22Rv1 (cell line): Measurements from ENCODE around the gene CEP78.

ENCODE experiments used
- H3K27ac ChIP-seq: fragments of 450-650 bp; 2 replicates; pipeline ENCODE4 v1.5.1; 2017
- ZFX ChIP-seq: fragments of 450-650 bp; IDR thresholded peaks from 2 replicates; pipeline ENCODE4 v1.6.1; 2017; ENCODE audit warnings: antibody characterized with exemption, borderline replicate concordance
- TF ChIP-seq, protein P1 (sequence below): fragments of 450-650 bp; IDR thresholded peaks from 2 replicates; pipeline ENCODE4 v1.5.1; 2017; ENCODE audit warnings: mild to moderate bottlenecking

The CEP78 gene

DNA sequence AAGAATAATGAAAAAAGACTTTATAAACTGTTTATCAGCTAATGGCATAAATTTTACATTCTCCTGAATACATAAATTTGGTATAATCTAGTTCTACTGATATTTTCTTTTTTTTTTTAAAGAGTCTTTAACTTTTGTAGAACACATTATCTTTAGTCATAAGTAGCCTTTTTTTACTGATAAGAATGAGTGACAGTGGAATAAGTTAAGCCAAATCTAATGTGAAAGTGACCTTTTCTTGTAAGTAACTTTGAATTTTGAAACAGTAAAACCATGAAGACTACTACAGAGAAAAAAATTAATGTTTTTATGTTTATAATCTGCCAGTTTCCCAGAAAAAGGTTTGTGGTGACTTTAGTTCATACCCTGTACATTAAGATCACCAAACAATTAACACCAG is 13.7 kb downstream of the CEP78 start:
- no peak for TF ChIP-seq ZFX
- TF ChIP-seq, protein P1, sequence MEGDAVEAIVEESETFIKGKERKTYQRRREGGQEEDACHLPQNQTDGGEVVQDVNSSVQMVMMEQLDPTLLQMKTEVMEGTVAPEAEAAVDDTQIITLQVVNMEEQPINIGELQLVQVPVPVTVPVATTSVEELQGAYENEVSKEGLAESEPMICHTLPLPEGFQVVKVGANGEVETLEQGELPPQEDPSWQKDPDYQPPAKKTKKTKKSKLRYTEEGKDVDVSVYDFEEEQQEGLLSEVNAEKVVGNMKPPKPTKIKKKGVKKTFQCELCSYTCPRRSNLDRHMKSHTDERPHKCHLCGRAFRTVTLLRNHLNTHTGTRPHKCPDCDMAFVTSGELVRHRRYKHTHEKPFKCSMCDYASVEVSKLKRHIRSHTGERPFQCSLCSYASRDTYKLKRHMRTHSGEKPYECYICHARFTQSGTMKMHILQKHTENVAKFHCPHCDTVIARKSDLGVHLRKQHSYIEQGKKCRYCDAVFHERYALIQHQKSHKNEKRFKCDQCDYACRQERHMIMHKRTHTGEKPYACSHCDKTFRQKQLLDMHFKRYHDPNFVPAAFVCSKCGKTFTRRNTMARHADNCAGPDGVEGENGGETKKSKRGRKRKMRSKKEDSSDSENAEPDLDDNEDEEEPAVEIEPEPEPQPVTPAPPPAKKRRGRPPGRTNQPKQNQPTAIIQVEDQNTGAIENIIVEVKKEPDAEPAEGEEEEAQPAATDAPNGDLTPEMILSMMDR = no peak
- H3K27ac ChIP-seq = no peak overlapping the region

DNA sequence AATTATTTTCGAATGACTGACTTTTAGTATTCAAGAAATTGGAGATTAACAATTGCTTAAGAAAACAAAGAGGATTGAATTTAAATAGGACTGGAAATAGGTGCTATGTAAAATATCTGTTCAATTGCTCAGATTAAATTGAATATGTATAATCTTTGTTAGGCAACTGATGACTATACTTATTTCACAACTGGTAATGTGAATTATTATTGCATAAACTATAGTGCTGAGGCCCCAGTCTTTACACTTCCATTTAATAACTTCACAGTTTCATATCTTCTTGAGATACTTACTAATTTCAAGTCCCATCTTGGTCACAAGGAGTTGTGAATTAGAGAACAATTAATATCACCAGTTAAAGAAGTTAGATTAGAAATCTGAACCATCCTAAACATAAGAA is 16.7 kb downstream of the CEP78 start:
- TF ChIP-seq, protein P1 = no peak
- TF ChIP-seq ZFX = no peak
- H3K27ac ChIP-seq = no peak overlapping the region

DNA sequence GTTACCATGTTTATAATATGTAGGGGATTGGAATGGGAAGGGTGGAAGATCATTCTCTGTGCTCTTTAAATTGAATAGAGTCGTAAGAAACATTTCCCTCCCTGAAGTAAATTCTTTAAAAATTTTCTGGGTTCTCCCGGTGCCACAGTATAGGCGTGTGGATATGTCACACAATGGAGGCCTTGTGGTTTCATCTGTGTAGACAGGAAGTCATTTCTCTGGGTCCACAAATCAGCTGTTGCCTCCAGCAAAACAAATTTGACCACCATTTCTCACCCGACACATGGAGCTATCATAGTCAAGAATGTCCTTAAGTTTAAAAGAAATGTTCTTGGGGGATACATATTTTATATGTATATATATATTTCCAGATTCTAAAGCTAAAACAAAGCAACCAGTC is 17.4 kb downstream of the CEP78 start:
- TF ChIP-seq ZFX = no peak
- TF ChIP-seq, protein P1 = no peak
- H3K27ac ChIP-seq = no peak overlapping the region

DNA sequence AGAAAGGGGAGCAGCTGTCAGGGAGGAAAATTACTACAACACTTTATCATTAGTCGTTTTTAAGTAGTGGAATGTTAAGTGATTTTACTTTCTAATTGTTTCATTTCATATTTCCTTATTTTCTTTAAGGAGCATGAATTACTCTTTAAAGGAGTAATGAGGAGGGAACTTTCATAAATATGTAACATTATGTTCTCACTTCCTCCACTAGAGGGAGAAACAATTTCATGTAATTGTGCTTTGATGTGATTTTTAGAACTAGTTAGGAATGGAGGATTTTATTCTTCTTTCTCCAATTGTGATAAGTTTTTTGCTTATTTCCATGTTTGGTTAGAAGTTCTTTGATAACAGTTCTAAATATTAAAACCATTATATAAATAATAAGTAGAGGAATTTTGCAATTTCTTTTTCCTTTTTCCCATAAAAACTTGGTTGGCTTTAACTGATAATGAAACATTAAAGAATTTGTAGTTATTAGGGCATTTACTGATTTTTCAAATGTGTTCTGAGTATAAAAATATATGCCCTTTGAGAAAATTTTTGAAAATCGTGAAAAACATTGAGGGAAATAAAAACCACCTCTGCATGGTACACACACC is 25.6 kb downstream of the CEP78 start:
- no peak for TF ChIP-seq ZFX
- TF ChIP-seq, protein P1 = peak; percentile 77
- H3K27ac ChIP-seq = no peak overlapping the region

- H3K27ac ChIP-seq = no peak overlapping the region
- TF ChIP-seq, protein P1 = no peak
These were observed 26.8 kb downstream of the CEP78 start for GRCh38 chr9:78262655-78263054.

- H3K27ac ChIP-seq = no peak overlapping the region
- TF ChIP-seq, protein P1 = no peak
- TF ChIP-seq ZFX = no peak
These were observed 32.0 kb downstream of the CEP78 start for GRCh38 chr9:78267889-78268288.

DNA sequence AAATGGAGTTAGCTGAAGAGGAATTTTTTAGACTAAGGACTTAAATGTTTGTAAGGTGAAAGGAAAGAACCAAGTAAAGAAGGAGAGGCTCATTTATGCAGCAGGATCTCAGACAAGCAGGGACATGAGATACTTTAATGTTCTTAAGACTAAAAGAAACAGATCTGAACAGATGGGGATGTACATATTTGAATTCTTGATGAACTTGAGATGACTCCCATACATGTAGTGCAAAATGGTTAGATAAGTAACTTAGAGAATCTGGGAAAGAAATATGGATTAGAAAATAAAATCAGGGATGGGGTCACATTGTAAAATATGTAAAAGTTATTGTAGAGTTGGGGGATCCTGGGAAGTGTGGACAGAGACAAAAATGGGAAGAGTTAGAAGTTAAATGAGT is 33.9 kb downstream of the CEP78 start:
- no peak overlapping the region for H3K27ac ChIP-seq
- no peak for TF ChIP-seq ZFX
- TF ChIP-seq, protein P1 = no peak
